SKM-1 treated with dmso at 0.1 percent for 144 hours (cell line): ENCODE measurements around the gene SRCAP.

Experiments used
- DNase-seq: peaks from one replicate; lab custom pipeline; 2025; ENCODE audit not compliant: unreplicated experiment; lab: John Stamatoyannopoulos, UW

SRCAP gene

GRCh38 chr16:30728899-30729672 is 30.1 kb downstream of the SRCAP start:
- DNase-seq, result no peak

GRCh38 chr16:30731411-30731810 is 32.4 kb downstream of the SRCAP start:
- no peak for DNase-seq

DNA sequence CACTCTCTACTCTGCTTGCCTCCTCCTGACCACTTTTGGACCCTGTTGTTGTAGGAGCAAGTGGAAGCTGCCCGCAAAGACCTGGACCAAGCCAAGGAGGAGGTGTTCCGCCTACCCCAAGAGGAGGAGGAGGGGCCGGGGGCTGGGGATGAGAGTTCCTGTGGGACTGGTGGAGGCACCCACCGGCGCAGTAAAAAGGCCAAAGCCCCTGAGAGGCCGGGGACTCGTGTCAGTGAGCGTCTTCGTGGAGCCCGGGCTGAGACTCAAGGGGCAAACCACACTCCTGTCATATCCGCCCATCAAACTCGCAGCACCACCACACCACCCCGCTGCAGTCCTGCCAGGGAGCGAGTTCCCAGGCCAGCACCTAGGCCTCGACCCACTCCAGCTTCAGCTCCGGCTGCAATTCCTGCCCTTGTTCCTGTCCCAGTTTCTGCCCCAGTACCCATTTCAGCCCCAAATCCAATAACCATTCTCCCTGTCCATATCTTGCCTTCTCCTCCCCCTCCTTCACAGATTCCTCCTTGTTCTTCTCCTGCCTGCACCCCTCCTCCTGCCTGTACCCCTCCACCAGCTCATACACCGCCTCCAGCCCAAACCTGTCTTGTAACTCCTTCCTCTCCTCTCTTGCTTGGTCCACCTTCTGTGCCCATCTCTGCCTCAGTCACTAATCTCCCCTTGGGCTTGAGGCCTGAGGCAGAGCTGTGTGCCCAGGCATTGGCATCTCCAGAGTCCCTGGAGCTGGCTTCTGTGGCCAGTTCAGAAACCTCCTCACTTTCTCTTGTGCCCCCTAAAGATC is 38.2 kb downstream of the SRCAP start:
- DNase-seq, result no peak

- no peak for DNase-seq
These were observed 39.0 kb downstream of the SRCAP start for GRCh38 chr16:30737794-30738648.

DNA sequence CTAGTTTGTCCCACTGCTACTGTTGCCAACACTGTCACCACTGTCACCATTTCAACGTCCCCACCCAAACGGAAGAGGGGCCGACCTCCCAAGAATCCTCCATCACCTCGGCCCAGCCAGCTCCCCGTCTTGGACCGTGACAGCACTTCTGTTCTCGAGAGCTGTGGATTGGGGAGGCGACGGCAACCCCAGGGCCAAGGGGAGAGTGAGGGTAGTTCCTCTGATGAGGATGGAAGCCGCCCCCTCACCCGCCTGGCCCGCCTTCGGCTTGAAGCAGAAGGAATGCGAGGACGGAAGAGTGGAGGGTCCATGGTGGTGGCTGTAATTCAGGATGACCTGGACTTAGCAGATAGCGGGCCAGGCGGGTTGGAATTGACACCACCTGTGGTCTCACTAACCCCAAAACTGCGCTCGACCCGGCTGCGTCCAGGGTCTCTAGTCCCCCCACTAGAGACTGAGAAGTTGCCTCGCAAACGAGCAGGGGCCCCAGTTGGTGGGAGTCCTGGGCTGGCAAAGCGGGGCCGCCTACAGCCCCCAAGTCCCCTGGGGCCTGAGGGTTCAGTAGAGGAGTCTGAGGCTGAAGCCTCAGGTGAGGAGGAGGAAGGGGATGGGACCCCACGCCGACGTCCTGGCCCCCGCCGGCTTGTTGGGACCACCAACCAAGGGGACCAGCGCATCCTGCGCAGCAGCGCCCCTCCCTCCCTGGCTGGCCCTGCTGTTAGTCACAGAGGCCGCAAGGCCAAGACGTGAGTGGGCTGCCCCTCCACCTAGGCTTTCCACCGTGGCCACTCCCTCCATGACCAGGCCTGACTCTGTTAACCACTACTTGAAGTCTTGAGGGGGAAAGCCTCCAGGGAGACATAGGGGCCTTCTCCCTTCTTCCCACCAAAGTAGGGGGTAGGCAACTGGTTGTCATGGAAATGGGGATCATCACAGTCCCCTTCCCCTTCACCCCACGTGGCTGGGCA is 40.3 kb downstream of the SRCAP start:
- DNase-seq, result no peak

DNA sequence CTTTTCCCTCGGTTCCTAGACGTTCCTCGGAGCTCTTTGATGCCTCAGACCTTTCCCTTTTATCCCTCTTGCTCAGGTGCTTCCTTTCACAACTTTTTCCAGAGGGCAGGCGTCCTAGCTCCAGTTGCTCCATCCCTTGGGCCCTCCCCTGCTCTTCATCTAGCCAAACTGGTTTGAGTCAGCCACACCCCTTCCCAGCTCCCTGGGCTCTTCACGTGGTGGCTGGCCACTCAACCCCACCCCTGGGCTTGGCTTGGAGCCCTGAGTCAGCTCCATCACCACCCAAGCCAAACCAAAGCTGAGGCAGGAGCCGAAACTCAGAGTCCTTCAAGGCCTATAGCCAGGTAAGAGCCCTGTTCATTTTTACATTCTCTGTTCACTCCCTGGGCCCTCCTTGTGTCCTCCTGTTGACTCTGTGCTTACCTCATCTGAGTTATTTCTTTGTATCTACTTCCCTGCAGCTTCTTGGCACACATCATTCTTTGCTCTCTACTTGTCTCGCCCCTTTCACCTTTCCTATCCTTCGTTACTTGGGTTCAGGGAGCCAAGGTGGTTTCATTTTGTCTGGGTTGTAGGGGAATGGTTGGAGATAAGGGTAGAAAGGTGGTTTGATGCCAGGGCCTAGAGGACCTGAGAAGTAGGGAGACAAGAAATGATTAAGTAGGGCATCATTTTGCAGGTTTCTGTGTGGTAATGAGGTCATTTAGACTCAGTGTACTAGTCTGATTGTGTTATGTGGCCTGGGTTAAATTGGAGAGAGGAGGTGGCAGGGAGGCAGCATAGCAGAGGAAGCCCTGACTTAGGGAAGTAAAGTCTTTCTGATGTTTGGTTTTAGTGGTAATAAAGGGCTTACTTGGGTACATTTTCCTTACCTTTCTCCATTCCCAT is 41.6 kb downstream of the SRCAP start:
- no peak for DNase-seq

GRCh38 chr16:30741461-30741914 is 42.5 kb downstream of the SRCAP start:
- DNase-seq, result no peak

DNA sequence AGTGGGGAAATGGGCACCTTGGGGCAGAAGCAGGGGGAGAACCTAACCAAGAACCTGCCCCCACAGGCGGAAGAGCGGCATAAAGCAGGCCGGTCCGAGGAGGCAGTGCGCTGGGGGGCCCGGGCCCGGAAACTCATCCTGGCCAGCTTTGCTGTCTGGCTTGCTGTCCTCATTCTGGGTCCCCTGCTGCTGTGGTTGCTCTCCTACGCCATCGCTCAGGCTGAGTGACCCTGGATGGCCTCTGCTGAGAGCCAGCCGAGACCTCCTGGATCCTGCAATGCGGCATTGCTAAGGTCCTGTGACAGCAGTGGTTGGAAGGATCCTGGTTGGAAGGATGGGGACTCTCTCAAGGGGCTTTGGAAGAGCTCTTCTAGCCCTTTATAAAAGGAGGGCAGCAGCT is 44.7 kb downstream of the SRCAP start:
- DNase-seq, result no peak

DNA sequence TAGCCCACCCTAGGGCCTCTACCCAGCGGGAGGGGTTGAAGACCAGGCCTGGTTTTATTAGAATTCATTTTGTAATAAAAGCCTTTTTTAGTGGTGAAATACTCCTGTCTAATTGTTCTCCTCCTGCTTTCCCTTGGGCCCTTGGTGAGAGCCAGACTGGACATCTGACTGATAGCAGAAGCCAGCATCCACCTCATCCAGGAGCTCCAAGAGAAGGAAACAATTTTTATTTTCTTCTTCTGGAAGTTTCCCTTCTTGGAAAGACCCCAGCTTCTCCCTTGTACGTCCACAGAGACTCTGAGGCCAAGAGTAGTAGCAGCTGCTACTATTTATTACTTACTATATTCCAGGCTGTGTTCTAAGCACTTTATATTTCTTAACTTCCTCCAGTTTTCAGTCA is 45.2 kb downstream of the SRCAP start:
- no peak for DNase-seq

DNA sequence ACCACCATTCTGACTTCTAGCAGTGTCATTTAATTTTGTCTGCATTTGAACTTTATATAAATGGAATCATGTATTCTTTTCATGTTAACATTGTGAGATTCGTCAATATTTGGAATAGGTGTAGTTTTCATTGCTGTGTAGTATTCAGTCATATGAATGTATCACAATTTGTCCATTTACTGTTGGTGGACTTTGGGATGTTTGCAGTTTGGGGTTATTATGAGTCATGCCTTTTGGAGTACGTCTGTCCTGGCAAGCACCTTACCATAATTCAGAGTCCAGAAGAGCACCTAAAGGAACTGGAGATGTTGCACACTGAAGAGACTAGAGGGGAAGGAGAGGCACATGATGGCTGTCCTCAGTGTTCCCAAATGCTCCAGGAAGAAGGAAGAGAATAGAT is 46.1 kb downstream of the SRCAP start:
- no peak for DNase-seq

DNA sequence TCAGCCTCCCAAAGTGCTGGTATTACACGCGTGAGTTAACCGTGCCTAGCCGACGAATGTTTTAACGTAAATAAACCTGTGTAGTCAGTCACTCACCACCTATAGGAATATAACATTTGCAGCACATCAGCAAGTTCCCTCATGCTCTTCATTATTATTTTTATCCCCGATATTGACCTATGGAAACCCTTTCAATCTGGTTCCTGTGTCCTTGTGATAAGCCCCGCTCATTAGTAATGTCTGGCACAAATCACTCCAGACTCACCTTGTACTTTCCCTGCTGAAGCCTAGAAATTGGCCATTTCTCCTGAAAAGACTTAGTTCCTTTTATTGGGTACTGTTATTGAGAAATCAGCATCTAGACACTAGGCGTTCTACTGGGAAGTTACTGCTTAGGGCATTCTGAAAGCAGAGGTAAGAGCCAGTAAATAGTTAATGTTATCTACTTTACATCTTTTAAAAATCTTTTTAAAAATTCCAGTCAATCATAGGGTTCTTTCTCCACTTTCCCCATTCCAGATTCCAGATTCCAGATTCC is 47.7 kb downstream of the SRCAP start:
- no peak for DNase-seq

DNA sequence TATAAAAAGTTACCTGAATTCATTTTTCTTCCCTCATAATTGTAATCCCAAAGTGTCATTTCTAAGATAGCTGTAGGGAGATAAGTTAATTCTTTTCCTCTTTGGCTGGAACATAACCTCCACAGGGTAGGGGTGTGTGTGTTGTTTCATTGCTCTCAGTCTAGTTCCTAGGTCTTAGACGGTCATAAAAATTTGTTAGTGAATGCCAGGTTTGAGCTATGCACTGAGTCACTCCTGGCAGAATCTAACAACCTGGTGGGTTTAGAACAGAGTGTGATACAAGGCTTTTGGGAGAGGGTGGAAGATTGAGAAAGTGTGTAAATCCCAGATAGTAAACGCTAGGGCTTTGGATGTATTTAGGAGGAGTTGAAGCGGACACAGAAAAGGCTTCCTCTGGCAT is 48.4 kb downstream of the SRCAP start:
- no peak for DNase-seq

GRCh38 chr16:30747799-30748633 is 49.0 kb downstream of the SRCAP start, which contains the start of gene PHKG2:
PHKG2 (plus strand) TSS chr16:30748425; CDS start chr16:30748821, 396 bp downstream.
- DNase-seq, result peak; percentile 98

DNA sequence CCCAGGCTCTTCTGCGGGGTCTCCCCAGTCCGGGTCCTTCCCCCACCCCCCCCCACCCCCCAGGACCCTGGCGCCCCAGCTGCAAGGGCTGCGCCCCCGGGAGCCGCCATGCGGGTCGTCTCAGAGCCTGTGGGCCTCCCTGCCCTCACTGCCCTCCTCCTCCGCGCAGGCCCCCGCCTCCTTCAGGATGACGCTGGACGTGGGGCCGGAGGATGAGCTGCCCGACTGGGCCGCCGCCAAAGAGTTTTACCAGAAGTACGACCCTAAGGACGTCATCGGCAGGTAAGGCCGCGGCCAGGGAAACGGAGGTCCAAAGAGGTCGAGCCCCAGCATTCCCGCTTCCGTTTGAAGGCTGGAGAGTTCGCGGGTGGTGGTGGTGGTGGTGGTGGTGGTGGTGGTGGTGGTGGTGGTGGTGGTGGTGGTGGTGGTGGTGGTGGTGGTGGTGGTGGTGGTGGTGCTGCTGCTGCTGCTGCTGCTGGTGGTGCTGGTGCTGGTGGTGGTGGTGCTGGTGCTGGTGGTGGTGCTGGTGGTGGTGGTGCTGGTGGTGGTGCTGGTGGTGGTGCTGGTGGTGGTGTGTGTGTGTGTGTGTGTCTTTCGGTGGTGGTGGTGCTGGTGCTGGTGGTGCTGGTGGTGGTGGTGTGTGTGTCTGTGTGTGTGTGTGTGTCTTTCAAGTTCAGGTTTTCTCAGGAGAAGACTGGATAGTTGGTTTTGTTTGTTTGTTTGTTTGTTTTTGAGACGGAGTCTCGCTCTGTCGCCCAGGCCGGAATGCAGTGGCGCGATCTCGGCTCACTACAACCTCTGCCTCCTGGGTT is 49.9 kb downstream of the SRCAP start:
- peak; percentile 6 for DNase-seq

GRCh38 chr16:30750201-30750600 is 51.2 kb downstream of the SRCAP start:
- DNase-seq, result no peak

DNA sequence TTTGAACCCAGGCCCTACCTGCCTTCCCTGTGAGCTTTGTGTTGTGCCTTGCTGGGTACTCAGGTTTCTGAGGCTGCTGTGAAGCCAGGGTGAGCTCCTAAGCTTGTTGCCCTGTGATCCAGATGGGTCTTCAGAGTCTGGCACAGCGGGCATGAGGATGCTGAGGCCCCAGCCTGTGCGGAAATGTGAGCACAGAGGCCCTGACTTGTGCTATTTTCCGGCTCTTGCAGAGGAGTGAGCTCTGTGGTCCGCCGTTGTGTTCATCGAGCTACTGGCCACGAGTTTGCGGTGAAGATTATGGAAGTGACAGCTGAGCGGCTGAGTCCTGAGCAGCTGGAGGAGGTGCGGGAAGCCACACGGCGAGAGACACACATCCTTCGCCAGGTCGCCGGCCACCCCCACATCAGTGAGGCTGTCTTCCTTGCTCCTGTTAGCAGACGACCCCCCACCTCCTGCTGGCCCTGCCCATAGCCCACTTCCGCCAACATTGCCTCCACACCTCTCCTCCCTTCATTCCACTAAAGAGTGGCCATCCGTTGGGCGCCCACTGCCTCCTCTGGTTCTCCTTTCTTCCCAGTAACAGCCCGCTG is 52.0 kb downstream of the SRCAP start:
- DNase-seq, result no peak

- no peak for DNase-seq
These were observed 54.6 kb downstream of the SRCAP start for GRCh38 chr16:30753596-30753995.
